PC-9 (cell line): ENCODE measurements around the gene C9orf85. TPM values are rescaled to one million over a fixed set of nuclear protein-coding genes. Genes with fewer than 3 reads are reported as not detected.
A peak's percentile ranks its signal among the peaks of the same experiment; 100 is the strongest.

Experiments
- BruUV-seq: library from RNA; stranded (reverse); fragments of 400-500 nt; replicated peaks from 2 replicates; lab custom pipeline; 2021; lab: Mats Ljungman, UMichigan
- CTCF ChIA-PET: fragments of 300-600 bp; sonication (Branson Sonifier 250); formaldehyde crosslinking; loops from one replicate; lab custom pipeline; 2022; ENCODE audit warnings: antibody characterized with exemption; lab: Charles Lee
- POLR2A ChIA-PET: fragments of 300-600 bp; sonication (Branson Sonifier 250); formaldehyde crosslinking; loops from one replicate; lab custom pipeline; 2022; ENCODE audit warnings: antibody characterized with exemption; ENCODE audit not compliant: unreplicated experiment; lab: Charles Lee
- DNase-seq, 2 experiments: peaks; one replicate each; pipeline versions ENCODE4 v3.0.0 to v3.0.0-alpha.2; 2015 to 2022; ENCODE audit warnings: mixed read lengths in 1 of 2
- H2AFZ ChIP-seq: fragments of 200-600 bp; sonication (generic); 2 replicates; pipeline ENCODE4 v1.8.1; 2017; ENCODE audit warnings: antibody characterized with exemption
- H3F3A ChIP-seq: fragments of 200-600 bp; sonication (generic); 2 replicates; pipeline ENCODE4 v1.8.1; 2017; ENCODE audit warnings: antibody characterized with exemption, mild to moderate bottlenecking, low read depth; ENCODE audit not compliant: insufficient read depth
- H3K27ac ChIP-seq: fragments of 200-600 bp; sonication (generic); 2 replicates; pipeline ENCODE4 v1.6.1; 2016; ENCODE audit warnings: mixed run types
- H3K27me3 ChIP-seq: fragments of 200-600 bp; sonication (generic); 2 replicates; pipeline ENCODE4 v1.6.1; 2016; ENCODE audit warnings: low read depth, mixed run types; ENCODE audit not compliant: insufficient read depth
- H3K36me3 ChIP-seq: fragments of 200-600 bp; sonication (generic); 2 replicates; pipeline ENCODE4 v1.6.1; 2016; ENCODE audit warnings: low read depth, mixed run types
- H3K4me1 ChIP-seq: fragments of 200-600 bp; sonication (generic); replicated peaks from 2 replicates; pipeline ENCODE4 v1.6.1; 2016; ENCODE audit warnings: mixed run types; ENCODE audit not compliant: insufficient read depth
- H3K4me2 ChIP-seq: fragments of 200-600 bp; sonication (generic); 2 replicates; pipeline ENCODE4 v1.6.1; 2017; ENCODE audit warnings: mixed run types
- H3K4me3 ChIP-seq: fragments of 200-600 bp; sonication (generic); 2 replicates; pipeline ENCODE4 v1.6.1; 2016; ENCODE audit warnings: mixed run types
- H3K79me2 ChIP-seq: fragments of 200-600 bp; sonication (generic); 2 replicates; pipeline ENCODE4 v1.6.1; 2017; ENCODE audit warnings: low read depth, mixed run types
- H3K9me2 ChIP-seq: fragments of 200-600 bp; sonication (generic); 2 replicates; pipeline ENCODE4 v1.8.1; 2017; ENCODE audit warnings: mild to moderate bottlenecking; ENCODE audit not compliant: insufficient read depth
- H3K9me3 ChIP-seq: fragments of 200-600 bp; sonication (generic); 2 replicates; pipeline ENCODE4 v1.8.1; 2016; ENCODE audit warnings: low read depth; ENCODE audit not compliant: insufficient read depth
- H4K20me1 ChIP-seq: fragments of 200-600 bp; sonication (generic); 2 replicates; pipeline ENCODE4 v1.8.1; 2017; ENCODE audit not compliant: insufficient read depth
- CTCF ChIP-seq: fragments of 200-600 bp; sonication (generic); conservative IDR thresholded peaks from 2 replicates; pipeline ENCODE4 v1.6.1; 2017; ENCODE audit warnings: mixed run types, antibody characterized with exemption, mild to moderate bottlenecking, moderate library complexity
- EZH2 ChIP-seq: fragments of 200-600 bp; sonication (generic); IDR thresholded peaks from 2 replicates; pipeline ENCODE4 v1.8.0; 2017; ENCODE audit warnings: antibody characterized with exemption, low read depth
- intact Hi-C: fragments of 100-400 bp; cut with micrococcal nuclease; formaldehyde crosslinking; loops from one replicate; pipeline ENCODE4 v1.10.0; 2022; ENCODE audit not compliant: unreplicated experiment
- total RNA-seq: library from RNA; stranded (reverse); gene quantifications from 2 replicates; pipeline ENCODE4 v1.2.3, GENCODE V29; 2021

The C9orf85 gene
- total RNA-seq, 1 experiment from 2014 or later: 19.0 TPM

DNA sequence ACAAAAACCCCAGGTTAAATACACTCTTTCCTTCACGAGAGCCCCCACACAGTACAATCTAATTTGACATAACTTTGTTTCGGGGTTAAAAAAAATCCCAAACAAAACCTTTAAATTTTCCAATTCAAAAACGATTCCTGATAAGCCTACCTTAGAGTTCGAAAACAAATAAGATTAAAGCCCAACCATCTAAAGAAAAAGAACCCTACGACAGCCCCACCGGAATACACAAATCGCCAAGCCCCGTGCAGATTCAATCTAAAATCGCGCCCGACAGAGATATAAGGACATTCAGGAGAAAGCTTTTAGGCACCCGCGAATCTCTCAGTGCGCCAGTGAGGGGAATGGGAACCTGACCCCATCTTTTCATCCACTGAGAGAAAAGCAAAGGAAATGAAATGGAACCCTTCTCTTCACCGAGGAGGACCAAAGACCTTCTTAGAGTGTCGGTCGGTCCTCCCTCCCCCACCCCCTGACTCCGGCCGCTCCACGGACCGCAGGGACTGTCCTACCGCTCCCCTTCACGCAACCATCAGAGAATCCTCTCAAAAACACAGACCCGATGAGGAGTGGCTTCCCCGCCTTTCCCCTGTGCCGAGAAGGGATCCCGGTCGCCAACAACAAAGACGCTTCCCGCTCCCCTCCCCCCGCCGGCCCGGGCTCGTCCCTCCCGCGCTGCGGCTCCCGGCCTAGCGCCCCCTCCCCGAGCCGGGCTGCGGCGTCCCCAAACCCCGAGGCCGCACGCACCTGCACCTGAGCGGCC is 1.4 kb upstream of the C9orf85 start:
- Histone ChIP-seq H2AFZ (peak overlapping the region; percentile 89), H3K9me3 (no peaks in the 10 kb centered on the region), H3K79me2 (peaks cover 88% of the 10 kb centered on the region), H3K4me3 (peak overlapping the region; percentile 93), H3K36me3 (no peaks in the 10 kb centered on the region), H3F3A (peaks cover 20% of the 10 kb centered on the region; the same call in 1 of the 2 replicates), H3K27ac (peak overlapping the region; percentile 77), H3K9me2 (no peaks in the 10 kb centered on the region), H4K20me1 (peaks cover 15% of the 10 kb centered on the region; the same call in 1 of the 2 replicates), H3K4me1 (peaks cover 32% of the 10 kb centered on the region), H3K4me2 (peak overlapping the region; percentile 92), H3K27me3 (no peaks in the 10 kb centered on the region)
- ChIA-PET CTCF (no interaction called here), POLR2A (interaction anchor here (0.6 kb wide), 1 partner anchor 229 kb away, joined by 4 read pairs; no protein-coding TSS in a partner anchor)
- peak in 1 of 2 experiments; percentile 55 for DNase-seq
- no TSS peak for BruUV-seq
- intact Hi-C loops: loop anchor here (2.0 to 5.0 kb wide), 4 partner anchors 35 to 232 kb away; no protein-coding TSS in a partner anchor
- TF ChIP-seq EZH2 (no peak), CTCF (no peak)

GRCh38 chr9:71910650-71911060 is 784 bp upstream of the C9orf85 start:
- CTCF ChIA-PET: interaction anchor here (1.4 kb wide), 1 partner anchor 114 kb away, joined by 4 read pairs; no protein-coding TSS in a partner anchor
- POLR2A ChIA-PET: interaction anchor here (0.6 to 1.4 kb wide), 7 partner anchors 15 to 1422 kb away, joined by 3 to 13 read pairs (median 4); no protein-coding TSS in a partner anchor
- TF ChIP-seq EZH2: no peak
- no peak for TF ChIP-seq CTCF

DNA sequence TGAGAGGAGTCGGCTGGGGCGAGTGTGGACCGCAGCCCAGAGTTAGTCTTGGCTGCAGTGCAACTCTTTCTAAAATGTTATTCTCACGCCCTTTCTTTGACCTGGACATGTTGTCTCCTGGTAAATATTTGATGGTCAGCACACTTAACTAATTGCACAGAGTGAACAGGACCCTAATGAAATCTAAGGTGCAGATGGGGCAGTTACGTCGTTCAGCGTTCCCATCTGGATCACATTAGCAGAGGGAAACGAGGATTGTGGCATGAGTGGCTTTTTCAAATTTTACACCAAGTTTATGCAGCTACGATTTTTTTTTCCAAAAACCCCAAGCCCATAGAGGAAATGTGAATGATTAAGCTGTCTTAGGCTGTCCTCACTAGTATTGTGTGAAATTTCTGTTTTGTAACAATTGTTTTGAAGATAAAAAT is 483 bp downstream of the C9orf85 start:
- Histone ChIP-seq H3K27ac (peak overlapping the region; percentile 64), H4K20me1 (peaks cover 19% of the 10 kb centered on the region; the same call in 1 of the 2 replicates), H3K9me2 (no peaks in the 10 kb centered on the region), H2AFZ (peak overlapping the region; percentile 95), H3K79me2 (peaks cover 88% of the 10 kb centered on the region), H3F3A (peaks cover 20% of the 10 kb centered on the region; the same call in 1 of the 2 replicates), H3K4me3 (peak overlapping the region; percentile 70), H3K27me3 (no peaks in the 10 kb centered on the region), H3K4me2 (peak overlapping the region; percentile 93), H3K36me3 (no peaks in the 10 kb centered on the region), H3K9me3 (no peaks in the 10 kb centered on the region), H3K4me1 (peaks cover 32% of the 10 kb centered on the region)
- intact Hi-C loops: loop anchor here (2.0 to 5.0 kb wide), 4 partner anchors 33 to 230 kb away; no protein-coding TSS in a partner anchor
- TF ChIP-seq CTCF: no peak
- TF ChIP-seq EZH2: no peak
- no peak for DNase-seq
- ChIA-PET POLR2A (interaction anchor here (0.6 to 1.4 kb wide), 4 partner anchors 18 to 239 kb away, joined by 3 to 13 read pairs (median 4); no protein-coding TSS in a partner anchor), CTCF (interaction anchor here (1.4 kb wide), 1 partner anchor 113 kb away, joined by 4 read pairs; no protein-coding TSS in a partner anchor)
- TSS peak; percentile 61 for BruUV-seq

More at GRCh38 chr9:71910650-71911060, 784 bp upstream of the C9orf85 start:
- H4K20me1 ChIP-seq: peaks cover 17% of the 10 kb centered on the region; the same call in 1 of the 2 replicates
- H3F3A ChIP-seq: peaks cover 20% of the 10 kb centered on the region; the same call in 1 of the 2 replicates
- H3K9me2 ChIP-seq: no peaks in the 10 kb centered on the region
- peak overlapping the region; percentile 93 for H3K4me3 ChIP-seq
- intact Hi-C loops: loop anchor here (2.0 to 5.0 kb wide), 4 partner anchors 34 to 232 kb away; no protein-coding TSS in a partner anchor
- peak overlapping the region; percentile 89 for H2AFZ ChIP-seq
- peaks cover 32% of the 10 kb centered on the region for H3K4me1 ChIP-seq
- peak overlapping the region; percentile 92 for H3K4me2 ChIP-seq
- DNase-seq: no peak
- no peaks in the 10 kb centered on the region for H3K36me3 ChIP-seq
- no peaks in the 10 kb centered on the region for H3K9me3 ChIP-seq
- TSS peak; percentile 12 for BruUV-seq
- H3K79me2 ChIP-seq: peaks cover 88% of the 10 kb centered on the region
- H3K27ac ChIP-seq: peak overlapping the region; percentile 77
- no peaks in the 10 kb centered on the region for H3K27me3 ChIP-seq
